Chondrocyte (in vitro differentiated cells): Measurements from ENCODE around the gene PDCL2. TPM values are rescaled to one million over a fixed set of nuclear protein-coding genes. Genes with fewer than 3 reads are reported as not detected.

Experiments
- DNase-seq: peaks from one replicate; pipeline ENCODE4 v3.0.0; 2021; ENCODE audit warnings: mixed read lengths, low spot score
- H3K27ac Mint-ChIP-seq: one replicate; pipeline ENCODE4 v1.8.0; 2021; ENCODE audit warnings: mild to moderate bottlenecking, moderate library complexity, mixed read lengths; ENCODE audit not compliant: unreplicated experiment
- H3K27me3 Mint-ChIP-seq: 2 replicates; pipeline ENCODE4 v1.8.0; 2021; ENCODE audit warnings: low read depth, mixed read lengths
- H3K36me3 Mint-ChIP-seq: 2 replicates; pipeline ENCODE4 v1.8.0; 2021; ENCODE audit warnings: low read depth, mixed read lengths
- H3K4me1 Mint-ChIP-seq: 2 replicates; pipeline ENCODE4 v1.8.0; 2021; ENCODE audit warnings: low read depth, mild to moderate bottlenecking, mixed read lengths
- H3K4me3 Mint-ChIP-seq: one replicate; pipeline ENCODE4 v1.8.0; 2021; ENCODE audit warnings: mild to moderate bottlenecking, moderate library complexity, mixed read lengths; ENCODE audit not compliant: unreplicated experiment
- H3K9me3 Mint-ChIP-seq: 2 replicates; pipeline ENCODE4 v1.8.0; 2021; ENCODE audit warnings: low read depth, mixed read lengths
- CTCF ChIP-seq: fragments of 200-600 bp; sonication (generic); IDR thresholded peaks from 2 replicates; pipeline ENCODE4 v1.5.0; 2021; ENCODE audit warnings: antibody characterized with exemption, mild to moderate bottlenecking, moderate library complexity
- long read RNA-seq: library from polyadenylated mRNA; stranded (forward); transcript quantifications from one replicate; pipeline ENCODE4 v2.0.0, GENCODE V29; 2021
- total RNA-seq: library from RNA; stranded (reverse); gene quantifications from 3 replicates; pipeline ENCODE4 v1.2.1, GENCODE V29; 2021

Gene PDCL2
- total RNA-seq, result not detected in 3 replicates
- long read RNA-seq, result 0 reads

GRCh38 chr4:55592014-55592413 lies at the start of gene PDCL2:
Gene PDCL2 (minus strand): TSS chr4:55592245. CDS start chr4:55592109, 136 bp downstream.
- H3K36me3 Mint-ChIP-seq, result peaks cover 6% of the 10 kb centered on the region
- no peak for DNase-seq
- H3K4me1 Mint-ChIP-seq, result no peaks in the 10 kb centered on the region
- peaks cover 7% of the 10 kb centered on the region for H3K27me3 Mint-ChIP-seq
- no peak within 1 kb of the TSS for H3K27ac Mint-ChIP-seq
- H3K9me3 Mint-ChIP-seq, result peaks cover 9% of the 10 kb centered on the region
- no peak within 1 kb of the TSS for H3K4me3 Mint-ChIP-seq
- no peak for TF ChIP-seq CTCF

- Mint-ChIP-seq H3K36me3 (no peaks in the 10 kb centered on the region), H3K27ac (no peak overlapping the region), H3K4me3 (no peak overlapping the region), H3K27me3 (peaks cover 25% of the 10 kb centered on the region), H3K4me1 (peaks cover 43% of the 10 kb centered on the region), H3K9me3 (no peaks in the 10 kb centered on the region)
- no peak for TF ChIP-seq CTCF
- DNase-seq, result no peak
Measured at GRCh38 chr4:55637272-55637820, 45.3 kb upstream of the PDCL2 start.

GRCh38 chr4:55636656-55636999 lies 44.6 kb upstream of the PDCL2 start:
- no peak overlapping the region for H3K27ac Mint-ChIP-seq

GRCh38 chr4:55635741-55636655 lies 44.0 kb upstream of the PDCL2 start, which contains the start of gene NMU:
Gene NMU (minus strand): TSS chr4:55636298. CDS start chr4:55636192, 106 bp downstream.
- peak; percentile 87 for DNase-seq
- peak; percentile 35 for TF ChIP-seq CTCF
- H3K36me3 Mint-ChIP-seq, result peaks cover 6% of the 10 kb centered on the region
- H3K27me3 Mint-ChIP-seq, result peaks cover 36% of the 10 kb centered on the region
- peak within 1 kb of the TSS; percentile 65 for H3K4me3 Mint-ChIP-seq
- H3K9me3 Mint-ChIP-seq, result peaks cover 10% of the 10 kb centered on the region
- peaks cover 37% of the 10 kb centered on the region for H3K4me1 Mint-ChIP-seq
- H3K27ac Mint-ChIP-seq, result no peak within 1 kb of the TSS

More at GRCh38 chr4:55636656-55636999, 44.6 kb upstream of the PDCL2 start:
- no peak for DNase-seq
- no peak for TF ChIP-seq CTCF
- Mint-ChIP-seq H3K36me3 (peaks cover 2% of the 10 kb centered on the region), H3K9me3 (peaks cover 3% of the 10 kb centered on the region), H3K4me3 (peak overlapping the region; percentile 65), H3K27me3 (peaks cover 30% of the 10 kb centered on the region), H3K4me1 (peaks cover 43% of the 10 kb centered on the region)

GRCh38 chr4:55635282-55635681 lies 43.2 kb upstream of the PDCL2 start:
- Mint-ChIP-seq H3K9me3 (peaks cover 16% of the 10 kb centered on the region), H3K36me3 (peaks cover 6% of the 10 kb centered on the region), H3K27me3 (peaks cover 40% of the 10 kb centered on the region), H3K4me3 (peak overlapping the region; percentile 65), H3K4me1 (peaks cover 30% of the 10 kb centered on the region), H3K27ac (no peak overlapping the region)
- no peak for DNase-seq
- no peak for TF ChIP-seq CTCF
